ENCODE data around the gene SLC35D1. TPM values are rescaled to one million over a fixed set of nuclear protein-coding genes. Genes with fewer than 3 reads are reported as not detected.

SLC35D1 gene
- total RNA-seq, 2 experiments from 2014 or later, result 8.1 to 9.1 TPM

GRCh38 chr1:67029472-67029871 is 24.5 kb downstream of the SLC35D1 start:
- Mint-ChIP-seq H3K27me3 (no peaks in the 10 kb centered on the region), H3K36me3 (ENCODE audit: low read depth) (peaks cover 77% of the 10 kb centered on the region), H3K9me3 (no peaks in the 10 kb centered on the region), H3K27ac (no peak overlapping the region), H3K4me3 (no peak overlapping the region), H3K4me1 (ENCODE audit: low read depth) (peaks cover 9% of the 10 kb centered on the region)
- H3K36me3 ChIP-seq (ENCODE audit: insufficient read depth, low read length), result peaks cover 12% of the 10 kb centered on the region
- no peak overlapping the region for H3K4me3 ChIP-seq (ENCODE audit: low read length)
- intact Hi-C loops (cut with DNase I, micrococcal nuclease), result no loop called here
- H3K4me1 ChIP-seq (ENCODE audit: insufficient read depth, low read length), result no peaks in the 10 kb centered on the region
- POLR2A ChIA-PET, result interaction anchor here (0.9 kb wide), 1 partner anchor 36 kb away, joined by 3 read pairs; no protein-coding TSS in a partner anchor
- CTCF ChIA-PET, result interaction anchor here (1.4 kb wide), 1 partner anchor 120 kb away, joined by 5 read pairs; no protein-coding TSS in a partner anchor
- DNase-seq, result no peak
- TF ChIP-seq CTCF (IDR thresholded peaks at IDR 0.05), result no peak
- ATAC-seq (ENCODE audit: poor library complexity), result no peak
- H3K9me3 ChIP-seq (ENCODE audit: control insufficient read depth in 1 of 2, insufficient read depth in 1 of 2, low read length in 2 of 2), result no peaks in the 10 kb centered on the region
- H3K27me3 ChIP-seq (ENCODE audit: control insufficient read depth in 1 of 2, insufficient read depth in 2 of 2, low read length in 2 of 2), result no peaks in the 10 kb centered on the region
- H3K27ac ChIP-seq (ENCODE audit: low read depth in 1 of 2, low read length in 2 of 2), result no peak overlapping the region

GRCh38 chr1:67020765-67021164 is 33.2 kb downstream of the SLC35D1 start:
- CTCF ChIA-PET, result interaction anchor here (1.2 kb wide), 1 partner anchor 10 kb away, joined by 3 read pairs; no protein-coding TSS in a partner anchor
- Histone ChIP-seq H3K9me3 (ENCODE audit: control insufficient read depth in 1 of 2, insufficient read depth in 1 of 2, low read length in 2 of 2) (no peaks in the 10 kb centered on the region), H3K27me3 (ENCODE audit: control insufficient read depth in 1 of 2, insufficient read depth in 2 of 2, low read length in 2 of 2) (no peaks in the 10 kb centered on the region), H3K4me3 (ENCODE audit: low read length) (no peak overlapping the region), H3K36me3 (ENCODE audit: insufficient read depth, low read length) (peaks cover 49% of the 10 kb centered on the region), H3K27ac (ENCODE audit: low read depth in 1 of 2, low read length in 2 of 2) (no peak overlapping the region), H3K4me1 (ENCODE audit: insufficient read depth, low read length) (no peaks in the 10 kb centered on the region)
- Mint-ChIP-seq H3K27me3 (no peaks in the 10 kb centered on the region), H3K4me1 (ENCODE audit: low read depth) (no peaks in the 10 kb centered on the region), H3K36me3 (ENCODE audit: low read depth) (peaks cover 84% of the 10 kb centered on the region), H3K9me3 (no peaks in the 10 kb centered on the region), H3K4me3 (no peak overlapping the region), H3K27ac (no peak overlapping the region)
- POLR2A ChIA-PET, result no interaction called here
- intact Hi-C loops (cut with DNase I, micrococcal nuclease), result no loop called here
- ATAC-seq (ENCODE audit: poor library complexity), result no peak
- no peak for DNase-seq
- TF ChIP-seq CTCF (IDR thresholded peaks at IDR 0.05), result no peak

- no peaks in the 10 kb centered on the region for H3K27me3 ChIP-seq (ENCODE audit: control insufficient read depth in 1 of 2, insufficient read depth in 2 of 2, low read length in 2 of 2)
- no peak overlapping the region for H3K4me3 ChIP-seq (ENCODE audit: low read length)
- intact Hi-C loops (cut with DNase I, micrococcal nuclease), result no loop called here
- H3K4me1 ChIP-seq (ENCODE audit: insufficient read depth, low read length), result no peaks in the 10 kb centered on the region
- no peaks in the 10 kb centered on the region for H3K27me3 Mint-ChIP-seq
- no peak for ATAC-seq (ENCODE audit: poor library complexity)
- TF ChIP-seq CTCF (IDR thresholded peaks at IDR 0.05), result no peak
- ChIA-PET POLR2A (no interaction called here), CTCF (interaction anchor here (1.2 kb wide), 1 partner anchor 9 kb away, joined by 3 read pairs; no protein-coding TSS in a partner anchor)
- H3K9me3 ChIP-seq (ENCODE audit: control insufficient read depth in 1 of 2, insufficient read depth in 1 of 2, low read length in 2 of 2), result peaks cover 0 to 1% of the 10 kb centered on the region in 2 experiments
- H3K4me3 Mint-ChIP-seq, result no peak overlapping the region
- no peak for DNase-seq
- H3K36me3 Mint-ChIP-seq (ENCODE audit: low read depth), result peaks cover 80% of the 10 kb centered on the region
- H3K9me3 Mint-ChIP-seq, result no peaks in the 10 kb centered on the region
- H3K36me3 ChIP-seq (ENCODE audit: insufficient read depth, low read length), result peaks cover 49% of the 10 kb centered on the region
- no peaks in the 10 kb centered on the region for H3K4me1 Mint-ChIP-seq (ENCODE audit: low read depth)
- no peak overlapping the region for H3K27ac Mint-ChIP-seq
- H3K27ac ChIP-seq (ENCODE audit: low read depth in 1 of 2, low read length in 2 of 2), result no peak overlapping the region
Measured at GRCh38 chr1:67020304-67020703, 33.6 kb downstream of the SLC35D1 start.
